H1 (cell line): Measurements from ENCODE around the gene UBALD1.

Source experiments
- ASH2L ChIP-seq: fragments of 200-600, 300-600 bp; sonication (generic); IDR thresholded peaks from one replicate; pipeline ENCODE4 v1.7.1; 2017; ENCODE audit warnings: low read length
- NANOG ChIP-seq: IDR thresholded peaks from 2 replicates; pipeline ENCODE4 v1.6.1; 2011; ENCODE audit warnings: low read length, low read depth, mild to moderate bottlenecking, inconsistent platforms; ENCODE audit not compliant: insufficient read depth, poor library complexity, severe bottlenecking
- POLR2A ChIP-seq, 2 experiments: IDR thresholded peaks; 1 replicate in 1 of 2; 2 replicates in 1 of 2; pipeline ENCODE4 v1.6.1; 2011; ENCODE audit warnings: low read depth in 2 of 2, low read length in 2 of 2, mild to moderate bottlenecking in 2 of 2; ENCODE audit errors: control extremely low read depth in 1 of 2
- POLR2AphosphoS5 ChIP-seq: IDR thresholded peaks from 2 replicates; pipeline ENCODE4 v1.6.1; 2011; ENCODE audit warnings: low read depth, low read length
- RXRA ChIP-seq: IDR thresholded peaks from 2 replicates; pipeline ENCODE4 v1.6.1; 2011; ENCODE audit warnings: low read depth, mild to moderate bottlenecking, low read length, moderate library complexity; ENCODE audit not compliant: insufficient read depth
- SUZ12 ChIP-seq: fragments of 200-600 bp; sonication (generic); IDR thresholded peaks from 2 replicates; pipeline ENCODE4 v1.6.1; 2012; ENCODE audit warnings: mild to moderate bottlenecking, inconsistent platforms, low read length, moderate library complexity, mixed read lengths
- TAF1 ChIP-seq: IDR thresholded peaks from 2 replicates; pipeline ENCODE4 v1.6.1; 2011; ENCODE audit warnings: mild to moderate bottlenecking, low read depth, low read length
- TEAD4 ChIP-seq: IDR thresholded peaks from 2 replicates; pipeline ENCODE4 v1.6.1; 2012; ENCODE audit warnings: low read depth, low read length, inconsistent platforms, mixed read lengths
- TF ChIP-seq, protein P1 (sequence below): IDR thresholded peaks from 2 replicates; pipeline ENCODE4 v1.6.1; 2012; ENCODE audit warnings: low read length, inconsistent platforms
- TF ChIP-seq, protein P2 (sequence below), 3 experiments: IDR thresholded peaks; 1 replicate in 2 of 3; 2 replicates in 1 of 3; pipeline versions ENCODE4 v1.5.1 to v1.6.1; 2011; ENCODE audit warnings: low read length in 3 of 3, mild to moderate bottlenecking in 3 of 3, inconsistent platforms in 2 of 3, low read depth in 1 of 3, moderate library complexity in 1 of 3; ENCODE audit not compliant: insufficient read depth in 1 of 3; ENCODE audit errors: control extremely low read depth in 1 of 3

DNA sequence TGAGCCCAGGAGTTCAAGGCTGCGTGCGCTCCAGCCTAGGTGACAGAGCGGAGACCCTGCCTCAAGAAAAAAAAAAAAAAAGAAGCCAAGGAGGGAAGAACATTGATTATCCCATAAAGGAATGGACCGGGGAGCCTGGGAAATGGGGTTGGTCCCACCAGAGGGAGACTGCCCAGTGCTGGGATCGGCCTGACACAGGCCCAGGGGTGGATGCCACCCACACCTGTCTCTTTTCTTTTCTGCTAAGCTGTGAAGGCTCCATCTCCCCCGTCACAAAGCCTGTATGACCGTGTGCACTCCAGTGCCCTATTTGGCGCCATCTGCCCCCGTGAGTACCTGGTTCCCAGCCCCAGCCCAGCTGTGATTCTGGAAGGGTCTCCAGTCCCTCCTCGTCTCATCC is 15.7 kb downstream of the UBALD1 start:
- TF ChIP-seq, protein P1, sequence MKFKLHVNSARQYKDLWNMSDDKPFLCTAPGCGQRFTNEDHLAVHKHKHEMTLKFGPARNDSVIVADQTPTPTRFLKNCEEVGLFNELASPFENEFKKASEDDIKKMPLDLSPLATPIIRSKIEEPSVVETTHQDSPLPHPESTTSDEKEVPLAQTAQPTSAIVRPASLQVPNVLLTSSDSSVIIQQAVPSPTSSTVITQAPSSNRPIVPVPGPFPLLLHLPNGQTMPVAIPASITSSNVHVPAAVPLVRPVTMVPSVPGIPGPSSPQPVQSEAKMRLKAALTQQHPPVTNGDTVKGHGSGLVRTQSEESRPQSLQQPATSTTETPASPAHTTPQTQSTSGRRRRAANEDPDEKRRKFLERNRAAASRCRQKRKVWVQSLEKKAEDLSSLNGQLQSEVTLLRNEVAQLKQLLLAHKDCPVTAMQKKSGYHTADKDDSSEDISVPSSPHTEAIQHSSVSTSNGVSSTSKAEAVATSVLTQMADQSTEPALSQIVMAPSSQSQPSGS, result no peak
- TF ChIP-seq, protein P2, sequence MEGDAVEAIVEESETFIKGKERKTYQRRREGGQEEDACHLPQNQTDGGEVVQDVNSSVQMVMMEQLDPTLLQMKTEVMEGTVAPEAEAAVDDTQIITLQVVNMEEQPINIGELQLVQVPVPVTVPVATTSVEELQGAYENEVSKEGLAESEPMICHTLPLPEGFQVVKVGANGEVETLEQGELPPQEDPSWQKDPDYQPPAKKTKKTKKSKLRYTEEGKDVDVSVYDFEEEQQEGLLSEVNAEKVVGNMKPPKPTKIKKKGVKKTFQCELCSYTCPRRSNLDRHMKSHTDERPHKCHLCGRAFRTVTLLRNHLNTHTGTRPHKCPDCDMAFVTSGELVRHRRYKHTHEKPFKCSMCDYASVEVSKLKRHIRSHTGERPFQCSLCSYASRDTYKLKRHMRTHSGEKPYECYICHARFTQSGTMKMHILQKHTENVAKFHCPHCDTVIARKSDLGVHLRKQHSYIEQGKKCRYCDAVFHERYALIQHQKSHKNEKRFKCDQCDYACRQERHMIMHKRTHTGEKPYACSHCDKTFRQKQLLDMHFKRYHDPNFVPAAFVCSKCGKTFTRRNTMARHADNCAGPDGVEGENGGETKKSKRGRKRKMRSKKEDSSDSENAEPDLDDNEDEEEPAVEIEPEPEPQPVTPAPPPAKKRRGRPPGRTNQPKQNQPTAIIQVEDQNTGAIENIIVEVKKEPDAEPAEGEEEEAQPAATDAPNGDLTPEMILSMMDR (IDR thresholded peaks at IDR 0.05; ENCODE audit: control extremely low read depth in 1 of 3, insufficient read depth in 1 of 3, low read depth in 1 of 3, low read length in 3 of 3), result no peak
- TF ChIP-seq ASH2L (no peak), TAF1 (no peak), TEAD4 (no peak), NANOG (no peak), POLR2AphosphoS5 (no peak), SUZ12 (no peak), POLR2A (IDR thresholded peaks at IDR 0.05; ENCODE audit: control extremely low read depth in 1 of 2, low read depth in 2 of 2, low read length in 2 of 2) (no peak), RXRA (no peak)
